Hematopoietic multipotent progenitor cell treated with erythropoietin and hydrocortisone succinate and interleukin-3 and kit ligand, for 8 days (in vitro differentiated cells): ENCODE data around the gene PDGFC.

Source experiments
- DNase-seq: peaks from one replicate; pipeline ENCODE4 v3.0.0-alpha.2; 2015

Gene PDGFC

DNA sequence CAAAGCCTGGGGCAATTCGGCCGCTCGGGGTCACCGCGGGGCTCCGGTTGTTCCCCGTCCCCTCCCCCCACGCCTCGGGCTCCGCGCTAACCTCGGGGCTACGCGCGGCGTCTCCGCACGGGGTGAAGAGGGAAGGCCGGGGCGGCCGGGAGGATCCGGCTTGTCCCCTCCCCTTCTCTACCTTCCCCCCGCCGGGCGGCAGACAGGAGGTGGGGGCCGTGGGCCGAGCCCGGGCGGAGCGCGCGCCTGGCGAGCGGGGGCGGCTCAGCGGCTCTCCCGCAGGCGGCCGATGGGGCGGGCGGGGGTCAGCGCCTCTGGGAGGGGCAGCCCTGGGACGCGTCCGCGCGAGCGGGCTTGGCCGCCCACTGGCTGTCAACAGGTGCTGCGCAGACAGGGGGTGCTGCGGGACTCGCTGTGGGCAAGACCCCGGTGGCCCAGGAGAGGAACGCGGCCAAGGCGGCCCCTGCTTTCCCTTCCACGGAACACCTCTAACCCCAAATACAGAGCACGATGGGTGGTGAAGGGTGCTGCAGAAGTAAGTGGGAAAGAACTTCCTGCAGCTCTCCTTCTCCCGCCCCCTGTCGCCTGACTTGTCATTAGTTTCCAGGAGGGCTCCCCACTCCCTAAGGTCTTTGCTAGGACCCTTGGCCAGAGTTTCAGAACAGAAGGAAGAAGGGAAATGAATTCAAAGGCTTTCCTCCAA, at the start of gene PDGFC:
TSS of gene PDGFC (minus strand) at position 124 of the 703 bp plus-strand sequence. CDS start 896 bp downstream, outside the sequence.
- DNase-seq, result peak; percentile 66

GRCh38 chr4:157020882-157021281, 49.3 kb upstream of the PDGFC start:
- DNase-seq, result no peak

- DNase-seq, result no peak
These were observed 47.4 kb upstream of the PDGFC start for GRCh38 chr4:157018920-157019490.

- no peak for DNase-seq
These were observed 43.3 kb upstream of the PDGFC start for GRCh38 chr4:157014621-157015591.

GRCh38 chr4:157013656-157014055, 42.1 kb upstream of the PDGFC start:
- no peak for DNase-seq

- no peak for DNase-seq
These were observed 41.2 kb upstream of the PDGFC start for GRCh38 chr4:157012781-157013180.

GRCh38 chr4:157012296-157012695, 40.7 kb upstream of the PDGFC start:
- no peak for DNase-seq

DNA sequence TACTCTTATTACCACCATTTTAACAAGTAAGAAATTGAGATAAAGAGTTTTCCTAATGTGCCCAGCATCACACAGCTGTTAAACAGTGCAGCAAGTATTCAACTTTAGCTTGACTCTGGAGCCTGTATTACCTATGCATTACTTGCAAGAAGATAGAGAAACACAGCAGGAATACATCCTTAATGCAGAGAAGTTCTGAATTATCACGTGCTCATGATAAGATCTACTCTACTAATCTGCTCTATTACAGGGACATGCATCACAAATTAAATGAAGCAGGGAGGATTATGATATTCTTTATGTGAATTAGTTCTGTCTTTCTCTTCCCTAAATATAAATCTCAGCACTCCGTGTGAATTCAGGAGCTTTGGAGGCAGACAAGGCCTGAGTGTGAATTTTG, 39.0 kb upstream of the PDGFC start:
- no peak for DNase-seq

DNA sequence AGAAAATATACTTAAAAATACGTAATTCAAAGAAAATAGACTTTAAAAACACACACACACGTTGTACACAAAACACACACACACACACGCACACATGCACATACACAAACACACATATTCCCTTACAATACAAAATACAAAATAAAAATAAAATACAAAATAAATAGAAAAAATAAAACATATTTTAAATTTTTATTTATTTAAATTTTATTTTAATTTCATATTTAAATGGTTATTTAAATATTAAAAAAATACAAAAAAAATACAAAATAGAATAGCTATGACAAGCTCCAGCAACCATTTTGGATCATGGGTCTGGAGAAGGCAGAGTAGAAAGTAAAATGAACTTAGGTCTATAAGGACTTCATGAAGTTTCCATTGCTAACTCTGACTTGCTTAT, 34.2 kb upstream of the PDGFC start:
- no peak for DNase-seq

DNA sequence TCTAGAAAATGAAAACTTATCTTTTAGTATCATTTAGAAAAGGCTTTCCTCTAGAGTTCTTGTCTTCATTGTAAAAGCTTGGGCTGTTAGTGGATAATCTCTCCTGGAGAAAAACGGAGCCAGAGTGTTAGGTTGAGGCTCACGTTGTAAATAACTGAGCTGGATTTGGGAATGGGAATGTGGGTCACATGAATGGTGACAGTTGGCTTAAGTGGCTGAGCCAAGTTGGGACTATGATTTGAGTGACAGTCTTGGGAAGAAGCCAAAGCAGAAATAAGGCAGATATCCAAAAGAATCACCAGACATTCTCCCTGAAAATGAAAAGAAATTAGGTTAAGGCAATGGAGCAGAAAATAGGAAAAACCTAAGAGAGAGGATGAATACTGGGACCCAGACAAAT, 33.6 kb upstream of the PDGFC start:
- no peak for DNase-seq

DNA sequence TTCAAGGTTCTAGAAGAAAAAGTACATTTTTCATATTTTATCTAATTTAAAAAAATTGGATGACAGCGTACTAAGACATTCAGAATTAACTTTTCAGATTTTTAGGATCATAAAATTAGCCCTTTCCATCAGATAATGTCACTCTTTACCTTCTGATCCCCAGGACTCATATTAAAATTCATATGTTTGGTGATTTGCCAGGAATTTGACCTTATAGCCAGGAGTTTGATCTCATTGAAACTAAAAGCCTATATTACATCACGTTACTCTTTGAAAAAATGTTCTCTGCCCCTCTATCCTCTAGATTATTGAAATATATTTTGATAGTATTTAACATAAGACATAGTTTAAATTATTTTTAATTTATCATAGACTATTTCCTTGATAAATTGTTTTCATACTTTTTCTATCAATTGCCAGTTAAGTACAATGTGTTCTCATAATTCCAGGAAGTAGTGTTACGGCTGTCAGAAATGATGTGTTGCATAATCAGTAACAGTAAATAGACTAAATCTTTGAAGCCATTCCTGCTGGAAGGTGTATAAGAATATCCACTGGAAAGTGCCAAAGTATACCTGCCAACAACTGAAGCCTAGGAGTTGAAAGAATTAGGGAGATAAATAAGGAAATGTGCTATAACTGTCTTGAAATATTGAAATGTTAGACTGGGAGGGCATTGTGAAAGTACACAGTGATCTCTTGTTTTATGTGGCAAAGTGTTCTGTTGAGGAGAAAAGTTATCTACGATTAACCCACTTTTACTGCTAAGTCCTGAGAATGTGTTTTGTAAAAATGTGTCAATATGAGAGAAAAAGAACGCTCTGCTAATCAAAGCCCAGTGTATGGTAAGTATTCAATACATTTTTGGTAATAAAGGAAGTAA, 32.9 kb upstream of the PDGFC start:
- peak; percentile 29 for DNase-seq

GRCh38 chr4:156999175-156999517, 27.5 kb upstream of the PDGFC start:
- DNase-seq, result peak; percentile 73

DNA sequence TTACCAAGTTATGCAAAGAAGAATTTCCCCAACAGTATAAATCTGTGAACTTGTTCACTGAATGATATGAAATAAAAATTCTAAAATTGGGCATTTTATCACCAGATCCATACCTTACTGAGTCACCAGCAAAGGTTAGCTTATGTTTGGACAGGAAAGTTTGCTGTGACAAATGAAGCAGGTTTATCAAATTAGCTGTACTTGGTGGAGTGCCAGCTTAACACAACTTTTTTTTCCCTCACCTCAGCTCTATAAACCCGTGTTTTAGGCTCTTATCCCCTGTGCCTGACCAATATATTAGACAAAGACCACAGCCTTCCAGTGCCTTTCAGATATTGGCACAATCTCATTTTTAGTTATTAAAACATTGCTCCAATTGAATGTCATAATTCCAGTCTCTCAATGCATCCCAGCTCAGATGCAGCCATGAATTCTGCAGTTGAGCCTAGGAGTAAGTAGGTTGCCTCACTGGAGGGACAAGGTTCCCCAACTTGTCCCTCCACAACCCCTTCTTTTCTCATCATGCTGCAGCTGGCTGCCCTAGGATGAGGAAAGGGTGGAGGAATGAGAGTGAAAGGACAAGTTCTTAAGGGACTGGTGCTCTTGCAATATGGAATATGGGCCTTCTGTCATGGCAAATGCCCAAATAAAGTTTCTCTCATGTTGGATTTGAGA, 27.0 kb upstream of the PDGFC start:
- DNase-seq, result no peak

DNA sequence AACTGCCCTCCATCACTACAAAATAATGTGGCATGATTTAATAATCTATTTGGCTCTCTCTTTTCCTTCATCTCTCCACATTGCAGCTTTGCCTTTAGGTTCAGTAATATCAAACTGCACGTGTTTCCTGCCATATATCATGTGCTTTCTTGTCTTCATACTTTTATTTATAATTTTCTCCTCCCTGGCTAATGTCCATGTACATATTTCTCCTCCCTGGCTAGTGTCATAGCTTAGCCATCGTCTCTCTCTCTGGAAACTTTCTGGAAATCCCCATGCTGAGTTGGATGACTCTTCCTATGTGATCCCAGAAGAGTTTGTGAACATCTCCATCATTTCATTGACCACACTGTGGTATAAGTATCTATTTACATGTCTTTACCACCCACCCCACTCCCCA, 21.3 kb upstream of the PDGFC start:
- DNase-seq, result no peak

- no peak for DNase-seq
These were observed 19.6 kb upstream of the PDGFC start for GRCh38 chr4:156991161-156991560.

GRCh38 chr4:156983366-156983765, 11.8 kb upstream of the PDGFC start:
- DNase-seq, result peak; percentile 16

DNA sequence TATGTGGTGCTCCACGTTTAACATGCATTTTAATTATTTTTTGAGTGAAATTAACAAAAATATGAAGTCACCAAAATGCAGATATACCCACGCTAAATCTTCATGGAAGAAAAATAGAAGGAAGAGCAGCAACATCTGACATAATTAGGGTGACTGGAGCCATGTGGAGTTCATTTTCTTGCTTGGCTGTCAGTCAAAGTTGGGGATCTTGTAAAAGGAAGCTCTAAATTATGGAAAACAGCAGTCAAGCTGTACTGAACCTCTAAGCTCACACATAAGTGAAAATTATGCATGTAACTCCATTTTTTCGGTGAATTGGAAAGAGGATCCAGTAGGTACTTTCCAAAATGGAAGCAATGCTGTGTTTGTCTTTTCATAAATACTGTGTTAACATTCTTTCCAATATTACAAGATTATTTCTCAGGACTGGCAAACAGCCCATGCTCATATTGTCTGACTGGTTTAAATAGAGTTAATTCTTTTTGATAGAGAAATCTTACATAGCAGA, 9.7 kb upstream of the PDGFC start:
- no peak for DNase-seq

GRCh38 chr4:156977435-156978160, 6.0 kb upstream of the PDGFC start:
- no peak for DNase-seq

GRCh38 chr4:156976147-156976546, 4.5 kb upstream of the PDGFC start:
- DNase-seq, result no peak

DNA sequence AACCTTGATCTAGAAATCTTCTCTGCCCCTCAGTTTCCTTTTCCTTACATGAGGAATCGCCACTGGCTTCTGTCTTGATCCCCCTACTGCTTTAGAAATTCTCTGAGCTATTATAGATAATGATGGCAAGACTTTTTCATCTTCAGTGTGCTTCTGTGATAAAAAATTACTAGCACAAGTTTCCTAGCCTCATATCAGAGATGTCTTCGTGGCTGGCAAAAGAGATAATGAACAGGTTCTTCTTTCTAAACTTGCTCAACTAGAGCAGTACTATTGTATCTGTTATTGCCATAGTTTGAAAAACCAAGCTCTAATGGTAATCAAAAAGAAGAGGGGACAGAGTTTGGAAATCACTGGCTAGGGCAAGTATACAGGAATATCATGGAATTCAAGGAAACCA, 4.1 kb upstream of the PDGFC start:
- peak; percentile 78 for DNase-seq

DNA sequence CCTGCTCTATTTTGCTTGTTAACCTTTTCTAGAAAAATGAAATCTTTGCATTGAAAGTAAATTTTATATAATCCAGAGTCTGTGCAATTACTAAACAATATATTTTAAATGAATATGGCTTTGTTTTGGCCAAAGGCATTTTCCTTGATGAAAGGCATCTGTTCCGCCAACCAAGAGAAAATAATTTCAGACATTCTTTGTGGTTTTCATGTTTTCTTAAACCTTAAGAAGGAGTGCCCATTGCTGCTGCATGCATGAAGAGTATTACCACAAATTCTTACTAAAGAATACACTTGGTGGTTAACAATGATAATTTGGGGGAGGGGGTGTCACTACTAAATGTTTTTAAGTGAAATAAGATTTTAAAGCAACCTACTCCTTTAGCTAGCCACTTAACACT, 2.7 kb upstream of the PDGFC start:
- DNase-seq, result no peak
